Upper lobe of left lung (tissue), 4 donors: Measurements from ENCODE around the gene KCNJ5.

Source experiments
- POLR2A ChIP-seq, 4 donors: fragments of 450-650 bp; IDR thresholded peaks; one replicate each; pipeline ENCODE4 v1.5.1; 2016 to 2017; ENCODE audit warnings: antibody characterized with exemption in 4 of 4, mild to moderate bottlenecking in 2 of 4
- POLR2AphosphoS5 ChIP-seq, 2 donors: sonication (generic); formaldehyde crosslinking; IDR thresholded peaks; one replicate each; pipeline ENCODE4 v1.5.1; 2017; ENCODE audit warnings: antibody characterized with exemption in 2 of 2

GRCh38 chr11:128921793-128922192 lies 30.6 kb downstream of the KCNJ5 start:
- TF ChIP-seq POLR2A (IDR thresholded peaks at IDR 0.05) = no peak
- TF ChIP-seq POLR2AphosphoS5 (IDR thresholded peaks at IDR 0.05) = no peak
